Adipocyte (in vitro differentiated cells): Measurements from ENCODE around the gene GKAP1.
"Not testable (repeated sequence)": the region's sequence is repeated elsewhere in the genome, so short reads cannot be mapped to it uniquely, and the experiment has no call there.

Experiments used
- DNase-seq: peaks from one replicate; pipeline ENCODE4 v3.0.0-alpha.2; 2015; ENCODE audit warnings: low read depth
- H3K27me3 ChIP-seq: replicated peaks from 2 replicates; pipeline ENCODE4 v1.7.0; 2013; ENCODE audit warnings: mild to moderate bottlenecking, low read length, moderate library complexity; ENCODE audit not compliant: control insufficient read depth, insufficient read depth
- H3K36me3 ChIP-seq: 2 replicates; pipeline ENCODE4 v1.7.0; 2013; ENCODE audit warnings: low read length, mild to moderate bottlenecking, moderate library complexity; ENCODE audit not compliant: control insufficient read depth, insufficient read depth, severe bottlenecking
- H3K4me1 ChIP-seq: 2 replicates; pipeline ENCODE4 v1.7.0; 2013; ENCODE audit warnings: mild to moderate bottlenecking, low read length, moderate library complexity; ENCODE audit not compliant: control insufficient read depth, insufficient read depth
- H3K4me3 ChIP-seq: 2 replicates; pipeline ENCODE4 v1.7.0; 2013; ENCODE audit warnings: mild to moderate bottlenecking, low read length, moderate library complexity
- H3K9ac ChIP-seq: 2 replicates; pipeline ENCODE4 v1.7.0; 2013; ENCODE audit warnings: mild to moderate bottlenecking, low read length, moderate library complexity
- H3K9me3 ChIP-seq: 2 replicates; pipeline ENCODE4 v1.7.0; 2013; ENCODE audit warnings: mild to moderate bottlenecking, low read length, moderate library complexity; ENCODE audit not compliant: control insufficient read depth

GKAP1 gene

GRCh38 chr9:83728591-83729368, 88.8 kb downstream of the GKAP1 start:
- H3K36me3 ChIP-seq, H3K9ac ChIP-seq, H3K4me1 ChIP-seq, DNase-seq, H3K27me3 ChIP-seq, H3K4me3 ChIP-seq: not testable (repeated sequence)
- H3K9me3 ChIP-seq = peaks cover 14% of the 10 kb centered on the region

GRCh38 chr9:83724436-83724835, 93.1 kb downstream of the GKAP1 start:
- DNase-seq = no peak
- H3K9ac ChIP-seq = no peak overlapping the region
- peaks cover 23% of the 10 kb centered on the region for H3K9me3 ChIP-seq
- no peaks in the 10 kb centered on the region for H3K36me3 ChIP-seq
- H3K4me1 ChIP-seq = no peaks in the 10 kb centered on the region
- no peaks in the 10 kb centered on the region for H3K27me3 ChIP-seq
- H3K4me3 ChIP-seq = no peak overlapping the region

GRCh38 chr9:83722726-83723495, 94.7 kb downstream of the GKAP1 start:
- Histone ChIP-seq H3K27me3 (no peaks in the 10 kb centered on the region), H3K36me3 (no peaks in the 10 kb centered on the region), H3K4me3 (no peak overlapping the region), H3K9me3 (peaks cover 23% of the 10 kb centered on the region), H3K9ac (no peak overlapping the region), H3K4me1 (no peaks in the 10 kb centered on the region)
- no peak for DNase-seq

- DNase-seq = no peak
- no peak overlapping the region for H3K9ac ChIP-seq
- H3K36me3 ChIP-seq = no peaks in the 10 kb centered on the region
- H3K4me1 ChIP-seq = no peaks in the 10 kb centered on the region
- peaks cover 25% of the 10 kb centered on the region for H3K9me3 ChIP-seq
- H3K27me3 ChIP-seq = no peaks in the 10 kb centered on the region
- H3K4me3 ChIP-seq = no peak overlapping the region
These were observed 96.1 kb downstream of the GKAP1 start for GRCh38 chr9:83721509-83721908.

GRCh38 chr9:83715794-83716193, 101.8 kb downstream of the GKAP1 start:
- H3K4me3 ChIP-seq = no peak overlapping the region
- no peaks in the 10 kb centered on the region for H3K4me1 ChIP-seq
- no peaks in the 10 kb centered on the region for H3K36me3 ChIP-seq
- DNase-seq = no peak
- no peak overlapping the region for H3K9ac ChIP-seq
- peaks cover 3% of the 10 kb centered on the region for H3K9me3 ChIP-seq
- H3K27me3 ChIP-seq = no peaks in the 10 kb centered on the region

- Histone ChIP-seq H3K4me3 (no peak overlapping the region), H3K9me3 (peaks cover 3% of the 10 kb centered on the region), H3K36me3 (no peaks in the 10 kb centered on the region), H3K4me1 (no peaks in the 10 kb centered on the region), H3K9ac (no peak overlapping the region), H3K27me3 (no peaks in the 10 kb centered on the region)
- no peak for DNase-seq
These were observed 102.3 kb downstream of the GKAP1 start for GRCh38 chr9:83715221-83715620.

GRCh38 chr9:83714329-83714728, 103.2 kb downstream of the GKAP1 start:
- Histone ChIP-seq H3K4me3 (no peak overlapping the region), H3K36me3 (no peaks in the 10 kb centered on the region), H3K27me3 (no peaks in the 10 kb centered on the region), H3K9ac (no peak overlapping the region), H3K4me1 (peaks cover 1% of the 10 kb centered on the region), H3K9me3 (peaks cover 3% of the 10 kb centered on the region)
- peak; percentile 18 for DNase-seq

GRCh38 chr9:83708515-83709158, 108.9 kb downstream of the GKAP1 start:
- H3K9me3 ChIP-seq = no peaks in the 10 kb centered on the region
- peaks cover 20% of the 10 kb centered on the region for H3K4me1 ChIP-seq
- H3K27me3 ChIP-seq = no peaks in the 10 kb centered on the region
- peak overlapping the region; percentile 91 for H3K4me3 ChIP-seq
- no peaks in the 10 kb centered on the region for H3K36me3 ChIP-seq
- peak; percentile 66 for DNase-seq
- H3K9ac ChIP-seq = peak overlapping the region; percentile 97

GRCh38 chr9:83707768-83708514, 109.6 kb downstream of the GKAP1 start, which contains the start of gene UBQLN1:
Gene UBQLN1, minus strand, starts transcription at chr9:83707958. Its CDS starts 279 bp downstream, at chr9:83707679.
- H3K9me3 ChIP-seq = no peaks in the 10 kb centered on the region
- H3K36me3 ChIP-seq = no peaks in the 10 kb centered on the region
- peak within 1 kb of the TSS; percentile 91 for H3K4me3 ChIP-seq
- H3K9ac ChIP-seq = peak within 1 kb of the TSS; percentile 97
- DNase-seq = peak; percentile 96
- peaks cover 20% of the 10 kb centered on the region for H3K4me1 ChIP-seq
- H3K27me3 ChIP-seq = no peaks in the 10 kb centered on the region

- Histone ChIP-seq H3K9me3 (no peaks in the 10 kb centered on the region), H3K9ac (peak overlapping the region; percentile 97), H3K36me3 (no peaks in the 10 kb centered on the region), H3K4me1 (peaks cover 20% of the 10 kb centered on the region), H3K4me3 (peak overlapping the region; percentile 91), H3K27me3 (no peaks in the 10 kb centered on the region)
- DNase-seq = peak; percentile 87
These were observed 110.1 kb downstream of the GKAP1 start for GRCh38 chr9:83707518-83707767.
